Fibroblast of mammary gland (primary cell): ENCODE data around the gene ZNRF2.

ENCODE experiments used
- DNase-seq: peaks from one replicate; pipeline ENCODE4 v3.0.0-alpha.2; 2010; ENCODE audit warnings: low read depth
- H3K4me3 ChIP-seq: 2 replicates; pipeline ENCODE4 v1.5.1; 2011; ENCODE audit warnings: low read depth, mild to moderate bottlenecking, low read length, moderate library complexity; ENCODE audit not compliant: control insufficient read depth
- CTCF ChIP-seq: conservative IDR thresholded peaks from 2 replicates; pipeline ENCODE4 v1.5.1; 2011; ENCODE audit warnings: low read depth, low read length, inconsistent platforms; ENCODE audit not compliant: control insufficient read depth, insufficient read depth

ZNRF2 gene

GRCh38 chr7:30252885-30253795 lies 31.3 kb upstream of the ZNRF2 start:
- no peak for DNase-seq
- no peak for TF ChIP-seq CTCF
- no peak overlapping the region for H3K4me3 ChIP-seq

- H3K4me3 ChIP-seq: no peak overlapping the region
- TF ChIP-seq CTCF: no peak
- DNase-seq: no peak
These were observed 30.6 kb upstream of the ZNRF2 start for GRCh38 chr7:30253796-30254165.

- DNase-seq: no peak
- TF ChIP-seq CTCF: no peak
- no peak overlapping the region for H3K4me3 ChIP-seq
These were observed 30.1 kb upstream of the ZNRF2 start for GRCh38 chr7:30254248-30254647.

DNA sequence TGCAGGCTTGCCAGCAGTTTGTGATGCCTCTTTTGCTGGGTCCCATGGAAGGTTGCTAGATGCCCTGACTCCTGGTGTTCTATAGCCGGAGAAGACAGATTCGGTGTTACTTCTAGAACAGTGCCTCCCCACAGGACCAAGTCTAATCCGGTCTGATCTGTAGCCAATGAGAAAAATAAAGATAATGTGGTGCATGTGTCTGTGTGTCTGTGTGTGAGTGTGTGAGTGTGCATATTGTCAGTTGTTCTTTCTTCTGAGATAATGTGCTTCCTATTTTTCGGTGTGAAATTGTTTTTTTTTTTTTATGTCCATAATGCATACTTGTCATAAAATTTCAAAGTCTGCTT lies 29.7 kb upstream of the ZNRF2 start:
- H3K4me3 ChIP-seq: no peak overlapping the region
- DNase-seq: no peak
- TF ChIP-seq CTCF: no peak

GRCh38 chr7:30255064-30255769 lies 29.2 kb upstream of the ZNRF2 start:
- no peak for DNase-seq
- TF ChIP-seq CTCF: no peak
- no peak overlapping the region for H3K4me3 ChIP-seq

- DNase-seq: no peak
- H3K4me3 ChIP-seq: no peak overlapping the region
- TF ChIP-seq CTCF: no peak
These were observed 28.0 kb upstream of the ZNRF2 start for GRCh38 chr7:30256349-30256858.
